GM11168 (cell line): Measurements from ENCODE around the gene PLEKHA5.
"Not testable (repeated sequence)": the region's sequence is repeated elsewhere in the genome, so short reads cannot be mapped to it uniquely, and the experiment has no call there.

Source experiments
- in situ Hi-C: fragments of 300-500 bp; cut with MboI; formaldehyde crosslinking; loops from one replicate; pipeline ENCODE4 v1.12.0; 2022; ENCODE audit warnings: low sequenced_read_pairs; ENCODE audit not compliant: unreplicated experiment

Gene PLEKHA5

DNA sequence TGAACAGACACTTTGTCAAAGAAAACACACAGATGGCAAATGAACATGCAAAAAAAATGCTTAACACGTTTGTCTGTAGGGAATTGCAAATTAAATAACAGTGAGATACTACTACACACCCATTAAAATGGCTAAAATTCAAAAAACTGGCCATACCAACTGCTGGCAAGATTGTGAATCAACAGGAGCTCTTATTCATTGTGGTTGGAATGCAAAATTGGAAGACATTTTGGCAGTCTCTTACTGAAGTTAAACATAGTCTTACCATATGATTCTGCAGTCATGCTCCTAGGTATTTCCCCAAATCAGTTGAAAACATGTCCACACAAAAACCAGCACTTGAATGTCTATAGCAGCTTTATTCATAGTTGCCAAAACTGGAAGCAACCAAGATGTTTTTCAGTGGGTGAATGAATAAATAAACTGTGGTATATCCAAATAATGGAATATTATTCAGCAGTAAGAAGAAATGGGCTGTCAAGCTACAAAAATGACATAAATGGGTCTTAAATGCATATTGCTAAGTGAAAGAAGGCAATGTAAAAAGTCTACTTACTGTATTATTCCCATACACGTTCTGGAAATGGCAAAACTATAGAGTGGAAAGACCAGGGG, 91.4 kb downstream of the PLEKHA5 start:
- in situ Hi-C loops: no loop called here

- in situ Hi-C loops: no loop called here
Measured at GRCh38 chr12:19222558-19222957, 93.0 kb downstream of the PLEKHA5 start.

DNA sequence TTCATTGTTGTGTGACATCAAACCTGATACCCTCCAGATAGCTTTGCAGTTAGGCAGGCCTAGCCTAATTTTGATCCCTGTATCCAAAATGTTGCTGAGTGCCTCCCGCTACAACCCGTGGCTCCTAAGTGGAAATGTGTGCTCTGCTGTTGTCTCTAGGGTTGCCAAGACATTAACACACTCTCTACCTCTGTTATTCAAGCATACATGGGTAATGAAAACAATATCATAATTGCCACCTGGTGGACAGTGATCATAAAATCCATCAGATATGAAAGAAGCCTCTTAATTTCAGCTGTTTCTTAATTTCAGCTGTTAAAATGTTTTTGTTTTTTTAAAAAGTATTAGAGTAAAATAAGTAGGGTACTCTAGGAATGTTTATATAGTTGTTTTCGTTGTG, 93.5 kb downstream of the PLEKHA5 start:
- in situ Hi-C loops: no loop called here

DNA sequence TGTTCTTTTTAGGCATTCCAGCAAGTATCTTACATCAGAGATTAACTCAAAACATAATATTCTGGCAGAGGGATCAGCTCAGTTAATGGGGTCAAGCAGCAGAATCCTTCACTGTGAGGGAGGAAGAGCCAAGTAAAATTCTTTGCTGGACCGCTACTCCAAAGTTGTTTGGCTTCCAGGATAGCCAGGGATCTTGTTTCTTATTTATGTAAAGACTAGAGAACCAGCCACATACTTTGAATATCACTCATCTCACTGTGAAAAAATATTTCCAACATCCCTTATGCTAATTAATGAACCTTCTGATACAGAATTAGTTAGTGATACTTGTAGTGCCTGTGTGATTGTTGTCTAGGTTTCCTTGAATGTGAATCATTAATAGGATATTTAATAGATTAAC, 94.2 kb downstream of the PLEKHA5 start:
- in situ Hi-C loops: no loop called here

GRCh38 chr12:19224746-19225145, 95.2 kb downstream of the PLEKHA5 start:
- in situ Hi-C loops: no loop called here

- in situ Hi-C loops: no loop called here
Measured at GRCh38 chr12:19227190-19227879, 97.8 kb downstream of the PLEKHA5 start.

DNA sequence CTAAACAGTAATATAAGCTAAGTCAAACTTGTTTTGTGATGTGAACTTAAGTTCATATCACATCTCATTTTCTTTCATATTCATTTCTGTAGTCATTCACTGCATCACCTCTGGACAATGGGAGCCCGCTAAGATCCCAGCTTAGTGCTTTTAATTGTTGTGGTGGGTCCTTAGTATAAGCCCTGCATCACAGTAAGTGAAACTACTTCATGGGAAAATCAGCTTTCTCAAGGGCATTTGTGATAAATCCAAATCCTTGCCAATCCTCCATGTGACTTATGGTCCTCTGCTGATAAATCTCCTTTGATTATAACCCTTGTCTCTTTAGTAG, 98.3 kb downstream of the PLEKHA5 start:
- in situ Hi-C loops: no loop called here

DNA sequence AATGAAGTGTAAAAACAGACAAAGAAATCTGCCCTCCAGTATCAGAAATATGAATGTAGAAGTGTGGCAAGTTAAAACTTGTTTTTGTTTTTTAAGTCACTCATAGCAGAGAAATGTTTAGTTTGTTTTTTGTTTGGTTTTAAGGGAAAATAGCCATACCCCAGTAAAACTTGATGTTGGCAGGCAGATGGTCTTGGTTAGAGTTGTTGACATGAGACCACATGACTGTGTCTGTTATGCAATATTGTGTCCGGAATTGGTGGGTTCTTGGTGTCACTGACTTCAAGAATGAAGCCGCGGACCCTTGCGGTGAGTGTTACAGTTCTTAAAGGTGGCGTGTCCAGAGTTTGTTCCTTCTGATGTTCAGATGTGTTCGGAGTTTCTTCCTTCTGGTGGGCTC, 99.5 kb downstream of the PLEKHA5 start:
- in situ Hi-C loops: not testable (repeated sequence)

- in situ Hi-C loops: no loop called here
Measured at GRCh38 chr12:19230299-19230866, 100.8 kb downstream of the PLEKHA5 start.

GRCh38 chr12:19230896-19231295, 101.4 kb downstream of the PLEKHA5 start:
- in situ Hi-C loops: no loop called here

GRCh38 chr12:19234171-19234704, 104.7 kb downstream of the PLEKHA5 start:
- in situ Hi-C loops: no loop called here

DNA sequence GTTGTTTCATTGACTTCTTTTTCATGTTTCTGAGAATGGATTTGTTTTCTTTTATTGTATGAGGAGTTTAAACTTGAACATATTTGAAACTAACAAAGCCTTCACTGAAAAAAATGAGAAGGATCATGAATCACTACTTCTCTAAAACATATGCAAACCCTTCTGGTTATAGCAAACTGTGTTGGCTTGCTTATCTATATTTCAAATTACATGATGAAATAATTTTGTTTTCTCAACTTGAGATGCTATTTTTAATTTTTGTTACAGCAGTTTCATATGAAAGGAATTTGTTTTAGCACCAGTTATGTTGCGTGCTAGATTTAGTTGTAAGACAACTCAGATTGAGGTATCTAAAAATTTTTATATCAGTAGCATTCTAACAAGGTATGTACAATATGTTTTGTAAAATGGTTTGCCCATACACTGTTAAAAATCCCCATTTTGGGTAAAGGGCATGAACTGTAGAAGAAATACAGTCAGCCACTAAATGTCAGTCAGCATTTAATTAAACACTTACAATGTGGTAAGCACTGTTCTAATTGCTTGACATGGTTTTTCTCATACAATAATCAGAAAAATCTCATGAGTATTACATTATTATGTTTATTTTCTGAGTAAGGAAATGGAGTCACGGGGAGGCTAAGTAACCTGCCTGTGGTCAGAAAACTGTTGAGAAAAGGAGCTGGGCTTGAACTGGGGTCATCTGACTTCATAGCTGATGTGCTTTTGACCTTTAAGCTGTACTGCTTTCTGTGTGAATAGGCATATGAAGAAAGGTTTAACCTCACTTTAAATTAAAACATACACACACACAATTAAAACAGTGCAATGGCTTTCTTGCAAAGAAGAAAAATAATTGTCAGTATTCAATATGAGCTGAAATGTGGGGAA, 105.7 kb downstream of the PLEKHA5 start:
- in situ Hi-C loops: no loop called here

DNA sequence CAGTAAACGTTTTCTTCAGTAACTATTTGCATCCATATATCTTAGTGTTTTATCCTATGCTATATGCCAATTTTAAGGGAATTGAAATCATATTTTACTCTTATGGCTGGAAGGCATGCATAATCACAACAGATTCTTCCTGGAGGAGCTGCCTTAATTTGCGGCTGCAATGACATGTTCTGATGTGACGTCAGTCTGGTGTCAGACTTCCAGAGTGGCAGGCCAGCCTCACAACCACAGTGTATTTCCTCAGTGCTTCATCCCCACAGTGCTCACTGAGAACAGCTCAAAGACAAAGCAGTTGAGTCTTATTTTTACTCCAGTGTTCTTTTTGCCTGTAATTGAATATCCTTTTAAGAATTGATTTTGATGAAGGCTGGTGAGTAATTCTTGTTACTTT, 107.1 kb downstream of the PLEKHA5 start:
- in situ Hi-C loops: no loop called here

DNA sequence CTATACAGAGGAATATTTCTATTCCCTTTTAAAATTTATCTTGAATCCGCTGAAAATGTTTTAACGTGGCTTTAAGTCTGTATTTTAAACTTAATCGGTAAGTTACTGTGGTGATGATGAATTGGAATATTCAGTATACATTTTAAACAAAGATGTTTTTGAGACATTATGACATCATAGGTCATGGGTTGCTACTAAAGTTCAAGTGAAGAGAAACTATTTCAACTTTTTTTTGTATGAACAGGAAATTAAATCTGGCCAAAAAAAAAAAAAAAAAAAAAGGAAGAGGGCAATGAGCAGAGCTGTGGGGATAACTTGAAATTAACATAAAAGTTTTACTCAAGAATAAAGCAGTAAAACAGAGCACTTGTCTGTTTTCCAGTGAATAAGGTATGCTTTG, 109.0 kb downstream of the PLEKHA5 start:
- in situ Hi-C loops: no loop called here

DNA sequence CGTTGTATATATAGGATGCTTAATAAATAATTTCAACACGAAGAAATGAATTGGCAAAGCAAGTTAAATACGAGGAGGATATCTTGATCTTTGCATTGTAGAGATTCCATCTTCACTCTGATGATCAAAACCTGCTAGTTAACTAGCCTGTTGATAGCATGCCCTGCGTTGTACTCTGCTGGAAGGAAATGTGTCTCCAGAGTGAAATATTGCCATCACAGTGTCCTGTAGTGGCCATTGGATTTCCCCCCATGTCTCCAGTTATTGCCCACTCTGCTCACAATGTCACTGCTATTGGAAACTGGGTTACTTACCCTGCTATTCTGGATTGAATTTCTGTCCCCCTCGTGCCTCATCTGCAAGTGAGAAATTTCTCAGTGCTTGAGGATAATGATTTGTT, 109.6 kb downstream of the PLEKHA5 start:
- in situ Hi-C loops: no loop called here

- in situ Hi-C loops: no loop called here
Measured at GRCh38 chr12:19239616-19240234, 110.2 kb downstream of the PLEKHA5 start.

GRCh38 chr12:19242581-19242980, 113.0 kb downstream of the PLEKHA5 start:
- in situ Hi-C loops: no loop called here

- in situ Hi-C loops: no loop called here
Measured at GRCh38 chr12:19243551-19243950, 114.0 kb downstream of the PLEKHA5 start.

GRCh38 chr12:19244312-19244711, 114.8 kb downstream of the PLEKHA5 start:
- in situ Hi-C loops: no loop called here

- in situ Hi-C loops: no loop called here
Measured at GRCh38 chr12:19245106-19245505, 115.6 kb downstream of the PLEKHA5 start.
